ENCODE measurements around the gene S100A7A.
"Not testable (repeated sequence)": the region's sequence is repeated elsewhere in the genome, so short reads cannot be mapped to it uniquely, and the experiment has no call there.

The S100A7A gene

DNA sequence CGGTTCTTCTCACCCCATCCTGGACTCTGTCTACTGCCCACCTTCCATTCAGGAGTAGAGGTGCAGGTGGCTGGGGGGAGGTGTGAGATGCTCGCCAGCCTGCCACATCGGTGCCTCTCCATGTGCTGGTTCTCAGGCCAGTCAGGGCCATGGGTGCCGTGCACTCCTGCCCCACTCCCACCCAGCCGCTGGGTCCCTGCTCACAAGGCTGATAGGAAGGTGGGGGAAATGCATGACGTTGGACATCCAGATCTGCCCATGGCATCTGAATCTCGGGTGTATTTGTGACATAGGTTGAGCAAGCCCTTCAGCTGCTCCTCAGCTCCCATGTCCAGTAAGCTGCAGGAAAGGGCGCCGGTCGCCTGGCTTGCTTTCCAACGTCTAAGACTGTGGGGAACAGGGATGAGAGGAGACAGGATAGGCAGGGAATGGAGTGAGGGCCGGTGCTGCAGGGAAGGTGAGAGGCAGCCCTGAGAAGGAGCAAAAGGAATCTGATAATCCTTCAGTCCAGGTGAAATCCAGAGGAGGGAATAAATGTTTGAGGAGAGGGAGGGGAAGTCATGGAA lies 11.8 kb downstream of the S100A7A start:
- DNase-seq = no peak

- DNase-seq = no peak
These were observed 12.5 kb downstream of the S100A7A start for GRCh38 chr1:153428791-153429190.

GRCh38 chr1:153429266-153430165 lies 13.2 kb downstream of the S100A7A start:
- DNase-seq = no peak

DNA sequence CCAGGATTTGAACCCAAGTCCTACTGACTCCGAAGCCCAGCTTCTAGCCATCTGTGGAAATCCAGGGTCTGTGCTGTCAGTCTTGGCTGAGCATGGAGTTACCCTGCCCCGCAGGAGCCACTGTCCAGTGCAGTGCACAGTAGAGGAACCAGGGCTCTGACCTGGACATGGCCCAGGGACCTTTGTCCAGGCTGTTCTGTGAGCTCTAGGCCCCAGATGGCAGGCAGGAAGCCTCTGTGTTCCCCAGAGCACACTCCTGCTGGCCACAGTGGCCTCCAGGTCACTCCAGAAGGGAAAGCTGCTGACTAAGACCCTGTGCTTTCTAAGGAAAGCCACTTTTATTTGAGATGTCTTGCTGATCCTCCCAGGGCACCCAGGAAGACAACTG lies 13.8 kb downstream of the S100A7A start:
- DNase-seq = no peak

GRCh38 chr1:153430561-153430960 lies 14.2 kb downstream of the S100A7A start:
- DNase-seq = no peak

DNA sequence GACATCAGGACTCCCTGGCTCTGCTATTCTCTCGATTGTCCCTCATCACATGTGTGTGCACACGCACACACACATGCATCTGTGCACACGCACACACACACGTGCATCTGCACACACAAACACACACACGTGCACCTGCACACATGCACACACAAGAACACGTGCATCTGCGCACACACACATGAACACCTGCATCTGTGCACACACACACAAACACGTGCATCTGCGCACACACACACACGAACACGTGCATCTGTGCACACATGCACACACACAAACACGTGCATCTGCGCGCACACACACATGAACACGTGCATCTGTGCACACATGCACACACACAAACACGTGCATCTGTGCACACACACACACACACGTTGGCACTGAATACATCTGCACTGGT lies 14.7 kb downstream of the S100A7A start:
- DNase-seq = no peak

DNA sequence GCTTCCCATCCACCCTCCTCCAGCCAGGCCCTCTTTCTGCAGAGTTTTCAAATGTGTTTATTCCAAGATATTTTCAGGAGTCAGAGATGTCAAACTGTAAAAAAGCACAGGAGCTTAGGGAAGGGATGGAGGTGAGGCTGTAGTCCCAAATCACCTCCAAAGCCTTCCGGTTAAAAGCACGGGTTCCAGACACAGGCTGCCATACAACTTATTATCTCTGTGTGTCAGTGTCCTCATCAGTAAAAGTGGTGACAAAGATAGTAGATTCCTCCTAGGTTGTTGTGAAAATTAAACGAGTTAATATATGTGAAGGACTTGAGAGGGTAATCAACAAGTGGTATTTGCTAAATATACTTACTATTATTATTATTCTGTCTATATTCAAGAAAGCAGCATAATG lies 15.1 kb downstream of the S100A7A start:
- DNase-seq = no peak

DNA sequence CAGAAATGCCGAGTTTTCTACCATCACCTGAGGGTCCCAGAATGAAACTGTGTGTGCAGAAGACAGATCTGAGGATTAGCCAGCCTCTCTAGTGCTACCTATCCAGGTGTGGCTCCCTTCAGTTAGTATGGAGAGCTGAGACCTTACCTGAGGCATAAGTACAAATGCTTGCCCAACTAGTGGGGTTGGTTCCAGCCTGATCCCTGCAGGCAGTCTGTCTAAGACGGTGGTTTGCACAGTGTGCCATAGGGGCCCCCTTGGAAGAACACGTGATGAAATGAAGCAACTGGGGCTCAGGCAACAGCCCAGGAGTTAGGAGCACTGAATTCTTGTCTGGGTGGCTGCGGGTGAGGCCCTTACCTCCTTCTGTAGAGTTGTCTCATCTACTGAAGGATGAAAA lies 15.6 kb downstream of the S100A7A start:
- DNase-seq = no peak

GRCh38 chr1:153432874-153433681 lies 16.8 kb downstream of the S100A7A start:
- DNase-seq = no peak

DNA sequence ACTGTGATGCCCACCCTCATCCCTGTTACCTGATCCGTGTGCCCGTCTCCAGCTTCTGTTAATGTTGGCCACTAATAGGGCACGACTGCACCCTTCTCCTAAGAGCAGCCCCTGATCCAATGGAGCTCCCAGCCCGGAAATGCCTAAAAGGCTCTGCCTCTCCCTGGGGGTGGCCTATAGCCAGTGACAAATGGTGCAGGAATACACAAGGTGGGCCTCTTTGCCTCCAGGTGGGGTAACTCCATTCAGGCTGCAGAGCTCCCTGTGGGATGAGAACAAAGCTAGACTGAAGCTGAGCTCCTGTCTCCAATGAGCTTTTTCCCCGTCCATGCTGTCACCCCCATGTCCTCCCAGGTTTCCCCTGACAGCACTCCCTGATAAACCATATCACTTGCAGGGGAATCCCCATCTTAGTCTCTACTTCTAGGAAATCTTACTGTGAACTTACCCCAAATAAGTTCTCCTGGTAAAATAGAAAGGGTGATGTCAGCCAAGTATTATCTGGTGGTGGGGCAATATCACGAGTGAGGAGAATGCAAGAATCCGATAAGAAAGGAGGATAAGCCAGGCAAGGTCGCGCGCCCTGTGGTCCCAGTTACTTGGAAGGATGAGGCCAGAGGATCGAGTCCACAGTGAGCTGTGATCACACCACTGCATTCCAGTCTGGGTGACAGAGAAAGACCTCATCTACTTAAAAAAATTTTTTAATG lies 18.6 kb downstream of the S100A7A start:
- no peak for DNase-seq

DNA sequence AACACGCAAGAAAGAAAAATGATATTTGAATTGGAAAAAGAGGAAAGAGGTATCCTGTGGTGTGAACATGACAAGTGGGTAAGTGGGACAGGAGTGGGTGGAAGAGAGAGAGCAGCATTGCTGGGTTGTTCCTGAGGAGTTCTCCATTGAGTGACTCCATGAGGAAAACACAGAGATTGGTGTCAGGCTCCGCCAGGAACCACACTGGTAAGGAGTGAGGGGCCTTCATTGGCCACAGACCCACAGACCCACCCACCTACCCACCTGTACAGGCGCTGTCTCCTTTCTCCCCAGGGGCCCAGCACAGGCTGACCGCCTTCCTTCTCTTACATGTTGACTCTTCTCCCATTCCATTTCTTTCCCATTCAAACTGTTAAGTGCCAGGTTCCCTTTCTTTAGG lies 20.9 kb downstream of the S100A7A start:
- no peak for DNase-seq

DNA sequence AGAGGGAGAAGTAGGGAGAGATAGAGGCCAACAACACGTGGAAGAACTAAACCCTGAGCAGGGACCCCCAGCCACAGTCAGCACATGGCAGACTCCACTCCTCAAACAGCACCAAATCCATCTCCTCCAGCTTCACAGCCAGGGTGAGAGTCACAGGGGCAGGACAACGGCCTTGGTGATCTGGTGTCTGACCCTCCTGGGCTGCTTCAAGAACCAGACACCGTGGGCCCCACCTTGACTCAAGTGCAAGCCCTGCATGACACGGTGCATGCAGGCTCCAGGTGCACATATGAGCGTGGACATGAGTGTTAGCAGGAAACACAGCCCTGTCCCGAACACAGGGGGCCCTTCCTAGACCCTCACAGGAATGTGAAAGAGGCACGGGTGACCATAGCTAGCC lies 22.3 kb downstream of the S100A7A start:
- DNase-seq = no peak

GRCh38 chr1:153439273-153439672 lies 23.0 kb downstream of the S100A7A start:
- DNase-seq = no peak

- no peak for DNase-seq
These were observed 25.0 kb downstream of the S100A7A start for GRCh38 chr1:153441238-153441755.

GRCh38 chr1:153443486-153443885 lies 27.2 kb downstream of the S100A7A start:
- no peak for DNase-seq

- no peak for DNase-seq
These were observed 27.8 kb downstream of the S100A7A start for GRCh38 chr1:153444078-153444477.

DNA sequence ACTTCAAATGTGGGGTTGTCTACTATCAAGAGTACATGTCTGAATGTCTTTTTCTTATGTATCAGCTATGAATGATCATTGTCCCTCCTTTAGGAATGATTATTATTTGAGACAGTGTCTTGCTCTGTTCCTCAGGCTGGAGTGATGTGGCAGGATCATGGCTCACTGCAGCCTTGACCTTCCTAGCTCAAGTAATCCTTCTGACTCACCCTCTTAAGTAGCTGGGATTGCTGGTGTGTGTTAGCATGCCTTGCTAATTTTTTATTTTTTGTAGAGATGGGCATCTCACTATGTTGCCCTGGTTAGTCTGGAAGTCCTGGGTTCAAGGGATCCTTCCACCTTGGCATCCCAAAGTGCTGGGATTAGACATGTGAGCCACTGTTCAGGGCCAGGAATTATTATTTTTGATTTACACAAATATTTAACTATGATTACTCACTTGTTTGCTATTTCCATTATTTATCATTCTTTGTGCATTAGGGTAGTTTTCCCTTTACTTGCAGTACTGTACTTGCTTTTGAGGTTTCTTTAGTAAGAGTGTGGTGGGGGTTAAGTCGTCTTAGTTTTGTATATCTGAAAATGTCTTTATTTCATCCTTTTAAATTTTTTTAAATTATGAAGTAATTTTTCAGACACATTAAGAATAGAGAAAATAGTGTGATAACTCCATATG lies 31.3 kb downstream of the S100A7A start:
- DNase-seq = no peak

DNA sequence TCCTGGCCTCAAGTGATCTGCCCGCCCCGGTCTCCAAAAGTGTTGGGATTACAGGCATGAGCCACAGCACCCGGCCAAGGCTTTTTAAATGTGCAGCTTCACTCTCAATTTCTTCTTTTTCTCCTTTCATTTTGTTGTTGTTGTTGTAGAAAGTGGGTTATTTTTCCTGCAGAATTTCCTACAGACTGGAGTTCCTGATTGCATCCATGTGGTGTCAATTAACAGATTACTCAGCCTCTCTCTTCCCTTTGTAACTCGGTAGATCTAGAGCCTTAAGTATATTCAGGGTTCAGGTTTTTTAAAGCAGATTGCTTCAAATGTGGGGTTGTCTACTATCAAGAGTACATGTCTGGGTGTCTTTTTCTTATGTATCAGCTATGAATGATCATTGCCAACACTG lies 32.5 kb downstream of the S100A7A start:
- not testable (repeated sequence) for DNase-seq

- DNase-seq = no peak
These were observed 40.1 kb downstream of the S100A7A start for GRCh38 chr1:153456396-153456795.

DNA sequence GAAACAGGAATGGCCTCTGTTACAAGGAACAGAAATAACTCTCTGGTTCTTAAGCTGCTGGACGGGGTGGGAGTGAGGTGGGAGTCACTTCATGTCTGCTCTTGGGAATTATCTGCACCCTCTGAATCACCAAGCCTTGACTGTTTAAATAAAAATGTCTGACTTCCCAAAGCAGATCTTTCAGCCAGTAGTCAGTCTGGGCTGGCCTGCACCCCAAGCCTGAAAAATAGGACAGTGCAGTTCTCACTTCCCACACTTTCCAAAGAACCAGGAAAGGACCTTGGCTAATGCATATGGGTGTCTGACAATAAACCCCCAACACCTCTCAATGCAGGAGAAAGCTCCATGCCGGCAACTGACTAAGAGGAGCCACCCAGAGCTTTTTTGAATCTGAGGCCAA lies 43.3 kb downstream of the S100A7A start:
- no peak for DNase-seq

- DNase-seq = no peak
These were observed 44.2 kb downstream of the S100A7A start, which contains the start of gene S100A7 for GRCh38 chr1:153460551-153460950. Gene S100A7 (minus strand): TSS chr1:153460651. CDS start chr1:153459013, 1,638 bp downstream.

DNA sequence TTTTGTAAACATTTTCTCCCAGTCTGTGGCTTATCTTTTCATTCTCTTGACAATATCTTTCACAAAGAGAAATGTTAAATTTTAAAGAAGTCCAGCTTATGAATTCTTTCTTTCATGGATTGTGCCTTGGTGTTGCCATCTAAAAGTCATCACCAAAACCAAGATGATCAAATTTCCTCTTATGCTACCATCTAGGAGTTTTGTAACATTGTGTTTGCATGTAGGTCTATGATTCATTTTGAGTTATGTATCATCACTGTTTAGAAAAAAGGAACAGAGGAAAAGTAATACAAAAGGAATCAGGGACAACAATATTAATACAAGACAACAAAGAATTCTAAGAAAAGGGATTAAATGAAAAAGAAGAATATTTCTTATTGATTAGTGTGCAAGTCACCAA lies 46.4 kb downstream of the S100A7A start:
- DNase-seq = not testable (repeated sequence)
